Skeletal muscle cell (primary cell): ENCODE data around the gene STK33.

ENCODE experiments used
- DNase-seq: peaks from one replicate; pipeline ENCODE4 v3.0.0-alpha.2; 2010; ENCODE audit warnings: low read depth
- H3K4me3 ChIP-seq: 2 replicates; pipeline ENCODE4 v1.5.1; 2011; ENCODE audit warnings: low read depth, mild to moderate bottlenecking, control low read depth, low read length, moderate library complexity

Gene STK33

GRCh38 chr11:8384199-8384821 is 209.7 kb downstream of the STK33 start:
- no peak overlapping the region for H3K4me3 ChIP-seq
- no peak for DNase-seq

- DNase-seq = no peak
- no peak overlapping the region for H3K4me3 ChIP-seq
Observed at GRCh38 chr11:8383627-8384026, 210.4 kb downstream of the STK33 start.

GRCh38 chr11:8383227-8383626 is 210.8 kb downstream of the STK33 start:
- DNase-seq = no peak
- H3K4me3 ChIP-seq = no peak overlapping the region

GRCh38 chr11:8382436-8383053 is 211.5 kb downstream of the STK33 start:
- DNase-seq = peak; percentile 6
- H3K4me3 ChIP-seq = no peak overlapping the region

GRCh38 chr11:8381871-8382396 is 212.1 kb downstream of the STK33 start:
- no peak overlapping the region for H3K4me3 ChIP-seq
- DNase-seq = no peak

- H3K4me3 ChIP-seq = no peak overlapping the region
- DNase-seq = no peak
Observed at GRCh38 chr11:8381343-8381742, 212.7 kb downstream of the STK33 start.

GRCh38 chr11:8375932-8376331 is 218.1 kb downstream of the STK33 start:
- no peak for DNase-seq
- no peak overlapping the region for H3K4me3 ChIP-seq

- no peak overlapping the region for H3K4me3 ChIP-seq
- DNase-seq = no peak
Observed at GRCh38 chr11:8375460-8375859, 218.6 kb downstream of the STK33 start.

GRCh38 chr11:8374716-8375115 is 219.3 kb downstream of the STK33 start:
- DNase-seq = no peak

GRCh38 chr11:8373519-8374432 is 220.3 kb downstream of the STK33 start:
- no peak overlapping the region for H3K4me3 ChIP-seq
- no peak for DNase-seq

More at GRCh38 chr11:8374716-8375115, 219.3 kb downstream of the STK33 start:
- H3K4me3 ChIP-seq = no peak overlapping the region

- H3K4me3 ChIP-seq = no peak overlapping the region
Observed at GRCh38 chr11:8372641-8373381, 221.2 kb downstream of the STK33 start.

GRCh38 chr11:8371516-8371884 is 222.5 kb downstream of the STK33 start:
- DNase-seq = no peak
- no peak overlapping the region for H3K4me3 ChIP-seq

More at GRCh38 chr11:8372641-8373381, 221.2 kb downstream of the STK33 start:
- DNase-seq = no peak

GRCh38 chr11:8370812-8371515 is 223.1 kb downstream of the STK33 start:
- DNase-seq = no peak
- no peak overlapping the region for H3K4me3 ChIP-seq

- no peak for DNase-seq
- no peak overlapping the region for H3K4me3 ChIP-seq
Observed at GRCh38 chr11:8369592-8370205, 224.3 kb downstream of the STK33 start.

GRCh38 chr11:8368772-8369171 is 225.3 kb downstream of the STK33 start:
- DNase-seq = no peak
- H3K4me3 ChIP-seq = no peak overlapping the region

- no peak overlapping the region for H3K4me3 ChIP-seq
- no peak for DNase-seq
Observed at GRCh38 chr11:8368194-8368593, 225.8 kb downstream of the STK33 start.

GRCh38 chr11:8366316-8366715 is 227.7 kb downstream of the STK33 start:
- no peak for DNase-seq
- no peak overlapping the region for H3K4me3 ChIP-seq

GRCh38 chr11:8365216-8365941 is 228.6 kb downstream of the STK33 start:
- no peak for DNase-seq
- H3K4me3 ChIP-seq = no peak overlapping the region
